SHP77 treated with DMSO at 0.1 percent for 48 hours (cell line): ENCODE measurements around the gene CLDN15.
A peak's percentile ranks its signal among the peaks of the same experiment; 100 is the strongest.
"Not testable (repeated sequence)": the region's sequence is repeated elsewhere in the genome, so short reads cannot be mapped to it uniquely, and the experiment has no call there.

Experiments used
- DNase-seq: peaks from one replicate; lab custom pipeline; 2025; lab: John Stamatoyannopoulos, UW

CLDN15 gene

GRCh38 chr7:101222275-101222830, 15.2 kb downstream of the CLDN15 start:
- DNase-seq, result no peak

- no peak for DNase-seq
Observed at GRCh38 chr7:101220295-101220694, 17.3 kb downstream of the CLDN15 start.

GRCh38 chr7:101218236-101219125, 19.1 kb downstream of the CLDN15 start:
- no peak for DNase-seq

GRCh38 chr7:101217388-101218235, 20.0 kb downstream of the CLDN15 start, which contains the start of the genes PLOD3 and ZNHIT1:
Gene PLOD3, minus strand, starts transcription at chr7:101217581. Its CDS starts 307 bp downstream, at chr7:101217274.
Gene ZNHIT1, plus strand, starts transcription at chr7:101218165. Its CDS starts 31 bp downstream, at chr7:101218196.
- DNase-seq, result peak; percentile 82

DNA sequence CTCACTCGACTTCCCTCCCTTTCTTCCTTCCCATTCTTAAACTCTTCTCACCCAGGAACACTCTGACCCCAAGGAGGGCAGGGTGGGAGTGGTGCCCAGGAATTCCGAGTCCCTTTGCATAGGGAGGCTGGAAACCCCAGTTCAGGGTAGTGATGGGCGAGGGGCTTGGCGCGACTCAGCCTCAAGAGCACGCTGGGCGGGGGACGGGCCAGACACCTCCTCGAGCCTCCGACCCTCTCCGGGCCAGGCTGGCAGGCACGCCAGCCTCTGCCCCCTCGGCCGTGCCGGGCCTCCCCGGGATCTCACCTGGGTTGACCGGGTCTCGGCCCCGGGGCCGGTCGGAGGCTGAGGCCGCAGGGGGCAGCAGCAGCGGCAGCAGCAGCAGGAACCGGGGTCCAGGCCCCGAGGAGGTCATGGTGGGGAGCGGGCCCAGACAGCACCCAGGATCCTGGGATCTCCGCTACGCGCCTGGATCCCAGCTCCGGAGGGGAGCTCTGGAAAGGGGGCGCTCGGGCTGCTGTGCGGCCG, 20.7 kb downstream of the CLDN15 start:
- no peak for DNase-seq

- no peak for DNase-seq
Observed at GRCh38 chr7:101216001-101216859, 21.4 kb downstream of the CLDN15 start.

DNA sequence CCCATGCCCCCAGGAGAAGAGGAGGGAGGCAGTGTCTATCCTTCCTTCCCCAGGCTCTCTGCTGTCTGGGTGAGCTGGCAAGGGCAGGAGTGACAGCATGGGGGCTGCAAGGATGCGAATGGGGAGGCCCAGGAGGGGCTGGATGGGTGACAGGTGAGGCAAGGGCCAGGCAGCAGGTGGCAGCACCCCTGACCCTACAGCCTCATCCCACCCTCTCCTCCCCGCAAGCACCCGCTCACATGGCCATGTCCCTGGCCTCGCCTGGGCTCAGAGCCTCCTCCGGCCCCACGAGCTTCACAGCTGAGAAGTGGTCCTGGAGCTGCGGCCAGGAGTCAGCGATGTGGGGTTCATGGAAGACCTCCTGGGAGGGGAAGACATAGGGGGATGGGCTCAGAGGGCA, 25.6 kb downstream of the CLDN15 start:
- no peak for DNase-seq

DNA sequence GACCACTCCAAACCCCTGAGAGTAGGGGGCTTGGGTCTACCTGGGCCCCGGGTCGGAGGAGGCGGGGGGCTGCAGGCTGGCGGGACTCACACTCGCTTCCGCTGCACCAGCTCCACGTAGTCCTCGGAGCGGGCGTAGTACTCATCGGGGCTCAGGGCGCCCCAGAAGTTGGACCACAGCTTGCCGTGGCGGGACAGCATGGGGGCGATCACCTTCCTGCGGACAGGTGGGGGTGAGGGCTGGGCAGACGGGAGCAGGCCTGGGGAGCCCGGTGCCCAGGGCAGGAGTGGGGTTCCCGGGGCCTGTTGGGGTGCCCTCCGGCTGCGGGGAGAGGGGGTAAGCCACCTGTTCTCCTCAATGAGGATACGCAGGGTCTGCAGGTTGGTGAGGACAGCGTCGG, 26.1 kb downstream of the CLDN15 start:
- DNase-seq, result no peak

DNA sequence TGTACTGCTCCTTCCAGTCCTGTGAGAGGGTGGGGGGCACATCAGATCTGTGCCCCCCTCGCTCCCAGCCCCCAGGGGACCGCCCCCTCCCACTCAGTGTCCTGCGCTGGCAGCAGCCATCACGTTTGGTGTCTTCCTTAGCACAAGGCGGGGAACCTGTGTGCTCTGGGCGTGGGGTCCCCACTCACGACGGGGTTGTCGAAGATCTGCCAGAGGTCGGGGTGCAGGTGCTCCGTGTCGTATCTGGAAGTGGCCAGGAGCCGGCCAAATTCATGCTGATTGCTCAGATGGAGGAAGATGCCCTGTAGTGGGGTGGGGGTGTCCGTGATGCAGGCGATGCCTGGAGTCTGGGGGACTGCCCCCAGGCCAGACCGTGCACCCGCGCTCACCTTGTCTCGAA, 27.5 kb downstream of the CLDN15 start:
- no peak for DNase-seq

GRCh38 chr7:101208794-101209193, 28.8 kb downstream of the CLDN15 start:
- no peak for DNase-seq

DNA sequence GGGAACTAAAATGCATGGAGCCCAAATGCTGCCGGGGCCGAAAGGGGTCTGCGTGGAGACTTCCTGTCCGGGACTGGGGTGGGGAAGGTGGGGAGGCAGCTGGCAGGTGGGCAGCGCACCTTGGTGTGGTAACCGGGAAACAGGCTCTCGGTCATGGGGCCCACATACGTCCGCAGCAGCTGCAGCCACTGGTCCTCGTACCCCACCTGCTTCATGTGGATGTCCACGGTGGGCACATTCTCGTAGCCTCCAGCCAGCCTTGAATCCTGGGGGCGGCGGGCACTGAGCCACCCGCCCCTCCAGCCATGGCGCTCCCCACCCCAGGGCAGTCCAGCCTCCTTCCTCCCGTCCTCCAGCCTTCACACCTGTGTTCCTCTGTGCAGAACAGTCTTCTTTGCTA, 30.1 kb downstream of the CLDN15 start:
- no peak for DNase-seq

DNA sequence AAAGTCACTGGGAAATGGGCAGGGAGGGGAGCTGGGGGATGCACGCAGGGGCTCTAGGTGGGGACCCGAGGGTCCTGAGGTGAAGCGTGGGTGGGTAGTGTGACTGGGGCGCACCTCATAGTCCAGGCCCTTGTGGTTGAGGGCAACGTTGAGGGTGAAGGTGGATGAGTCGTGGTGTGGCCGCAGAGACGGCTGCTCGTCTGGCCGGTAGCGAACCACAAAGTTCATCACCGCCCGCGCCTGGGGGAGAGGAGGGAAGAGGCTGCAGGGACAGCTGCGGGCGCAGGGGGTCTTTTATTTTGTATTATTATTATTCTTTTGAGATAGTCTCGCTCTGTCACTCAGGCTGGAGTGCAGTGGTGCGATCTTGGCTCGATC, 30.9 kb downstream of the CLDN15 start:
- DNase-seq, result no peak

- no peak for DNase-seq
Observed at GRCh38 chr7:101205901-101206664, 31.5 kb downstream of the CLDN15 start.

GRCh38 chr7:101203740-101204738, 33.6 kb downstream of the CLDN15 start:
- not testable (repeated sequence) for DNase-seq

GRCh38 chr7:101202603-101202918, 35.0 kb downstream of the CLDN15 start:
- DNase-seq, result no peak

DNA sequence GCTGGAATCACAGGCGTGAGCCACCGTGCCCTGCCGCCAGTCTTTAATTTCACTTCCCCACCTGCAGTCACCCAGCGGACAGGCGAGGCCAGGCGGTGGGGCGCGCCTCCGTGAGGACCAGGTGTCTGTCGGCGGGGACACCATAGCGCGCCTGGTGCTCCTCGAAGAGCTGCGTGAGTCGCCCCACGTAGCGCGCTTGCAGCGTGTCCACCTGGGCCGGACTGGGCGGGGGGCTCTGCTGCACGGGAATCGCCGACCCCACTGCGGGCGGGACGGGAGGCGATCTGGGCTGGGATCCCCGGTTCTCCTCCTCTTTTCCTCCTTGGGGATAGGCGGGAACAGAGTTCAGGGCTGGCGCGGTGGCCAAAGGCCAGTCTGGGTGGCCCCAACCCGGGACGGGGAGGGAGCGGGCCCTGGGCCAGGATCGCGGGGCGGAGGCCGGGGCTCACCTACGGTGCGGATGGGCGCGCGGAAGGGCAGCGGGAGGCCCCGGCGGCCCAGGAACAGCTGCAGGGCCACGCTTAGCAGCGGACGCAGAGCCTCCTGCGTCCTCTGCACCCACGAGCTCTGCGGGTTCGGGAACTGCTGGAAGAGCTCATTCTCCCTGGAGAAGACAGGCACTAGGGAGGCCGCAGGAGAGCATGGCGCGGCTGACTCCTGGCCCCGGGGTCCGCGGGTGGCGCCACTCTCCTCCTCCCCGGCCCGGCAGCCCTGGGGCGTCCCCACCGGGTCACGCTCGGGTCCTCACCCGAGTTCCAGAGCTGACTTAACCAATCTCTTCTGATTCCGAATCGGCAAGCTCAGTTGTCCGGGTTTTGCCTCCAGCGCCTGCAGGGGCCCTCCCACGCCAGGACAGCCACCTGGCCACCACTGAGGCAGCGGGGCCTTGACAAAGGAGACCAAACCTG, 35.7 kb downstream of the CLDN15 start:
- DNase-seq, result no peak

- no peak for DNase-seq
Observed at GRCh38 chr7:101200862-101201599, 36.6 kb downstream of the CLDN15 start, which contains the start of gene MOGAT3. Gene MOGAT3, minus strand, starts transcription at chr7:101201036. Its CDS starts 182 bp downstream, at chr7:101200854.

GRCh38 chr7:101200504-101200861, 37.1 kb downstream of the CLDN15 start:
- DNase-seq, result no peak
